Tibial nerve (tissue), 4 donors: ENCODE data around the gene UBE2L6. TPM values are rescaled to one million over a fixed set of nuclear protein-coding genes. Genes with fewer than 3 reads are reported as not detected.
"Not testable (repeated sequence)": the region's sequence is repeated elsewhere in the genome, so short reads cannot be mapped to it uniquely, and the experiment has no call there.

Experiments used
- DNase-seq, 2 donors: peaks; one replicate each; pipeline ENCODE4 v3.0.0-alpha.2; 2019; ENCODE audit warnings: low spot score in 2 of 2
- H3K27ac ChIP-seq, 4 donors: fragments of 200-600 bp; sonication (generic) in 3 of 4; one replicate each; pipeline ENCODE4 v1.5.1; 2017 to 2019; ENCODE audit warnings: mild to moderate bottlenecking in 1 of 4
- H3K27me3 ChIP-seq, 2 donors: fragments of 200-600 bp; sonication (generic) in 1 of 2; one replicate each; pipeline versions ENCODE4 v1.5.1 to v1.6.0; 2017 to 2019
- H3K36me3 ChIP-seq, 3 donors: fragments of 200-600 bp; sonication (generic); one replicate each; pipeline ENCODE4 v1.5.1; 2018 to 2019
- H3K4me1 ChIP-seq, 4 donors: fragments of 200-600 bp; sonication (generic) in 3 of 4; one replicate each; pipeline ENCODE4 v1.5.1; 2017 to 2019
- H3K4me3 ChIP-seq, 4 donors: fragments of 200-600 bp; sonication (generic) in 3 of 4; one replicate each; pipeline ENCODE4 v1.5.1; 2017 to 2019; ENCODE audit warnings: mild to moderate bottlenecking in 1 of 4, moderate library complexity in 1 of 4
- H3K9me3 ChIP-seq, 4 donors: fragments of 200-600 bp; sonication (generic) in 3 of 4; one replicate each; pipeline ENCODE4 v1.5.1; 2017 to 2019
- EP300 ChIP-seq, 2 donors: sonication (generic); formaldehyde crosslinking; IDR thresholded peaks; one replicate each; pipeline ENCODE4 v1.6.1; 2017; ENCODE audit warnings: antibody characterized with exemption in 2 of 2, mild to moderate bottlenecking in 1 of 2
- POLR2A ChIP-seq, 2 donors: fragments of 450-650 bp; IDR thresholded peaks; one replicate each; pipeline ENCODE4 v1.6.1; 2017; ENCODE audit warnings: antibody characterized with exemption in 2 of 2, mild to moderate bottlenecking in 2 of 2, moderate library complexity in 2 of 2
- WGBS, 2 donors: methylation state at CpG; one replicate each; pipeline ENCODE4 v1.1.5; 2018; 5-methylcytosine and 5-hydroxymethylcytosine counted together
- total RNA-seq, 4 donors: library from RNA; depleted of rRNA; stranded (reverse); fragments of >200 nt; gene quantifications; one replicate each; pipeline ENCODE4 v1.1.0, GENCODE V29; 2016
- TF ChIP-seq, protein P1 (sequence below), 5 experiments: fragments of 200-600 bp in 3 of 5; fragments of 450-650 bp in 2 of 5; sonication (generic) in 3 of 5; IDR thresholded peaks; one replicate each; pipeline ENCODE4 v1.5.1; 2016 to 2019; ENCODE audit warnings: antibody characterized with exemption in 5 of 5, mild to moderate bottlenecking in 3 of 5, moderate library complexity in 2 of 5

UBE2L6 gene
- total RNA-seq, 4 donors from 2014 or later: 22.4 to 35.7 (median 25.5) TPM

DNA sequence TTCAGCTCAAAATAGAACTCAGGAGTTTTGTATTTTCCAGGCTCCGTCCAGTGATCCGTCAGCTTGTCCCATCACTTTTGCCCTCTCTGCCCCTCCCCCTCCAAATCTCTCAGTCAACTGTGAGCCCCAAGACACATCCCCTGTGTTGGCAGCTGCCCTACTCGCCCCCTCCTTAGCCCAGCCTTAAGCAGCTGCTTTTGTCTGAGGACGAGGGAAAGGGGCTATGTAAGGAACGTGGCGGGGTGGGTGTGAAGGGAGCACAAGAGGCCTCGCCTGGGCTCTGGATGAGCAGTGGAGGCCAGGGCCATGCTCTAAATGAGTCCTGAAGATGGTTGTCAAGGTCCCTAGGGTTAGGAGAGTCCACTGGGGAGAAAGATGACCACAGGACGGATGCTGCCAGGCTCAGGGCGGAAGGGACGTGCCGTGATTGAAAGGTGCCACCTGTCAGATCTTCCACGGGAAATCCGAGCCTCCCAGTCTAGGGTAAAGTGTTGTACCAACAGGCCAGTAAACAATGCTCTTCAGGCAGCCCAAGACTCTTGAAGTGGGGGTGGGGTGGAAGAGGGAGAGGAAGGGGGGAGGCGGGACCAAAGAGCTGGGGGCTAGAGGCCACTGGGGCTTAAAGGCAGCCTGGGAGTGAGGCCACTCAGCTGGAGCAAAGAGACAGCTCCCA is 30.4 kb downstream of the UBE2L6 start, which contains the start of gene SMTNL1:
Gene SMTNL1 (plus strand): TSS at position 649 of the 673 bp plus-strand sequence. CDS start 5,048 bp downstream, outside the sequence.
- Histone ChIP-seq H3K27ac (no peak within 1 kb of the TSS), H3K36me3 (peaks cover 0 to 7% (median 0%) of the 10 kb centered on the region in 3 donors), H3K4me3 (no peak within 1 kb of the TSS), H3K4me1 (peaks cover 0 to under 1% (median 0%) of the 10 kb centered on the region in 4 donors), H3K9me3 (no peaks in the 10 kb centered on the region), H3K27me3 (no peaks in the 10 kb centered on the region)
- WGBS, 2 donors: 43 to 60% methylated on average over 14 of the region's 14 CpGs
- TF ChIP-seq, protein P1, sequence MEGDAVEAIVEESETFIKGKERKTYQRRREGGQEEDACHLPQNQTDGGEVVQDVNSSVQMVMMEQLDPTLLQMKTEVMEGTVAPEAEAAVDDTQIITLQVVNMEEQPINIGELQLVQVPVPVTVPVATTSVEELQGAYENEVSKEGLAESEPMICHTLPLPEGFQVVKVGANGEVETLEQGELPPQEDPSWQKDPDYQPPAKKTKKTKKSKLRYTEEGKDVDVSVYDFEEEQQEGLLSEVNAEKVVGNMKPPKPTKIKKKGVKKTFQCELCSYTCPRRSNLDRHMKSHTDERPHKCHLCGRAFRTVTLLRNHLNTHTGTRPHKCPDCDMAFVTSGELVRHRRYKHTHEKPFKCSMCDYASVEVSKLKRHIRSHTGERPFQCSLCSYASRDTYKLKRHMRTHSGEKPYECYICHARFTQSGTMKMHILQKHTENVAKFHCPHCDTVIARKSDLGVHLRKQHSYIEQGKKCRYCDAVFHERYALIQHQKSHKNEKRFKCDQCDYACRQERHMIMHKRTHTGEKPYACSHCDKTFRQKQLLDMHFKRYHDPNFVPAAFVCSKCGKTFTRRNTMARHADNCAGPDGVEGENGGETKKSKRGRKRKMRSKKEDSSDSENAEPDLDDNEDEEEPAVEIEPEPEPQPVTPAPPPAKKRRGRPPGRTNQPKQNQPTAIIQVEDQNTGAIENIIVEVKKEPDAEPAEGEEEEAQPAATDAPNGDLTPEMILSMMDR (IDR thresholded peaks at IDR 0.05): no peak
- TF ChIP-seq POLR2A (IDR thresholded peaks at IDR 0.05): no peak
- TF ChIP-seq EP300 (IDR thresholded peaks at IDR 0.05): no peak
- no peak for DNase-seq

DNA sequence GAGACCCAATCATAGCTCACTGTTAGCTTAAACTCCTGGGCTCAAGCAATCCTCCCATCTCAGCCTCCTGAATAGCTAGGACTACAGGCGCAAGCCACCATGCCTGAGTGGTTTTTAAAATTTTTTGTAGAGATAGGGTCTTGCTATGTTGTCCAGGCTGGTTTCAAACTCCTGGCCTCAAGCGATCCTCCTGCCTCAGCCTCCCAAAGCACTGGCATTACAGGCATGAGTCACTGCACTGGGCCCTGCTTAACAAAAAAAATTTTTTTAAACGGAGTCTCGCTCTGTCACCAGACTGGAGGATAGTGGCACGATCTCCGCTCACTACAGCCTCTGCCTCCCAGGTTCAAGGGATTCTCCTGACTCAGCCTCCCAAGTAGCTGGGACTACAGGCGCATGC is 33.0 kb downstream of the UBE2L6 start:
- peaks cover 0 to 20% (median 8%) of the 10 kb centered on the region in 4 donors for H3K4me1 ChIP-seq
- not testable (repeated sequence) for H3K36me3 ChIP-seq, H3K4me3 ChIP-seq, DNase-seq, H3K27me3 ChIP-seq, H3K27ac ChIP-seq, H3K9me3 ChIP-seq
- 94 to 97% methylated on average over 7 of the region's 7 CpGs for WGBS, 2 donors

DNA sequence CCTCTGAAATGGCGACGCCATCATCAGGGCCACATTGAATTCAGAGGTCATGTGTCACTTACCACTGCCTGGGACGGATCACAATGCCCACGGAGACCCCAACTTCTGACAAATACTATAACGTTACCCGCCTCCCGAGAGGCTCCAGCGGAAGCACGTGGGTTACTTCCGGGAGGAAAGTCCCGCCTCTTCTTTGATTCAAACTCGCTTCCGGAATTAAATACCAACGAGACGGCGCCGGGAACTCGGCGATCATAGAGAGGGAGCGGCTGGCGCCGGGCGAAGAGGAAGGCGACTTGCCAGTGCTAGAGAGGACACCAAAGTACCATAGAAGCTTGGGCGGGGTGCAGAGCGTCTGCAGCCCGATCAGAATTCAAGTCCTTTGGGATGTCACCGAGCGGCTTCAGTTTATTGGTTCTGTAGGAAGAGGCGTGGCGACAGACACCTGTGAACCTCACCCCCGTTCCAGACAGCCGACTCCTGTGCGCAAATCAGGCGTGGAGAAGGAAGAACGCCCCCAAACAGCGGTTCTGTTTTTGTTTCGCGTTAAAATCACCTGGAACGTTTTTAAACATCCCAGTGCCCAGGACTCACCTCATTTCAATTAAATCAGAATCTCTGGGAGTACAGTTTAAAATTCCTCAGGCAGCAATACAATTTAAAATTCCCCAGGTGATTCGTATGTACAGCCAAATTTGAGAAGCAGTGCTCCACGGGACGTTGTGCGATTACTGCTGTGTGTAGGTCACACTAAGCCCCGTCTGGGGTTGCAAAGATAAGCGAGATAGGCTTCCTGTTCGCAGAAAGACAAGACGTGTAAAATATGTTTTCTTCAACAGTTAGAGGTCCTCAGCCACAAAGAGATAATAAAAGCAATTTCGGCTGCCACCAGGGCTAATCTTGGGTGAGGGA is 36.6 kb downstream of the UBE2L6 start, which contains the start of gene TIMM10:
Gene TIMM10 (minus strand): TSS at position 159 of the 912 bp plus-strand sequence. CDS start 565 bp downstream, outside the sequence.
- WGBS, 2 donors: 0 to 1% methylated on average over 45 to 47 of the region's 49 CpGs
- H3K36me3 ChIP-seq: peaks cover 0 to 13% (median 0%) of the 10 kb centered on the region in 3 donors
- TF ChIP-seq, protein P1 (IDR thresholded peaks at IDR 0.05): peak in 1 of 5 experiments; percentile 30
- TF ChIP-seq EP300 (IDR thresholded peaks at IDR 0.05): peak; percentile 82 to 89
- peak in 1 of 2 donors; percentile 52 for TF ChIP-seq POLR2A (IDR thresholded peaks at IDR 0.05)
- no peaks in the 10 kb centered on the region for H3K9me3 ChIP-seq
- H3K4me1 ChIP-seq: peaks cover 0 to 24% (median 10%) of the 10 kb centered on the region in 4 donors
- peak within 1 kb of the TSS; percentile 44 to 83 (median 70) for H3K4me3 ChIP-seq
- H3K27ac ChIP-seq: peak within 1 kb of the TSS in 3 of 4 donors; percentile 58 to 80 (median 75)
- H3K27me3 ChIP-seq: no peaks in the 10 kb centered on the region
- DNase-seq: peak; percentile 86 to 90

DNA sequence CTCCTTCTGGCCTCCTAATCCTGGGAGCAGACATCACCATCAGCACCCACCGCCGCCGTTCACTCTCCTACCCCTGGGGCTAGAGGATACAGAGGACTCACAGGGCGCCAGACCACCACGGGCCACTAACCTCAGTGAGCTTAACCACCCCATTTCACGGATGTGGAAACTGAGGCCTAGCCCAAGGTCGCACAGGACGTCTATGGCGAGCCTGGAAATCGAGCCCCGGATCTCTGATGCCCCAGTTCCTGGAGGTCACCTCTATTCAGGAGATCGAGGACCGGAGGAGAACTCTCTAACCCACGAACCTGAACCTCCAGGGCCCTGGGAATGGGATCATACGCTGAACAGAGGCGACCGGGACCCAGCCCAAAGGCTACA is 37.3 kb downstream of the UBE2L6 start:
- 2 to 4% methylated on average over 12 to 14 of the region's 17 CpGs for WGBS, 2 donors
- Histone ChIP-seq H3K27ac (peak overlapping the region in 3 of 4 donors; percentile 58 to 80 (median 72)), H3K4me3 (peak overlapping the region; percentile 44 to 83 (median 70)), H3K9me3 (no peaks in the 10 kb centered on the region), H3K36me3 (peaks cover 0 to 16% (median 0%) of the 10 kb centered on the region in 3 donors), H3K27me3 (no peaks in the 10 kb centered on the region), H3K4me1 (peaks cover 0 to 24% (median 10%) of the 10 kb centered on the region in 4 donors)
- no peak for DNase-seq
- TF ChIP-seq EP300 (IDR thresholded peaks at IDR 0.05) (no peak), POLR2A (IDR thresholded peaks at IDR 0.05) (no peak)
- TF ChIP-seq, protein P1 (IDR thresholded peaks at IDR 0.05): no peak

DNA sequence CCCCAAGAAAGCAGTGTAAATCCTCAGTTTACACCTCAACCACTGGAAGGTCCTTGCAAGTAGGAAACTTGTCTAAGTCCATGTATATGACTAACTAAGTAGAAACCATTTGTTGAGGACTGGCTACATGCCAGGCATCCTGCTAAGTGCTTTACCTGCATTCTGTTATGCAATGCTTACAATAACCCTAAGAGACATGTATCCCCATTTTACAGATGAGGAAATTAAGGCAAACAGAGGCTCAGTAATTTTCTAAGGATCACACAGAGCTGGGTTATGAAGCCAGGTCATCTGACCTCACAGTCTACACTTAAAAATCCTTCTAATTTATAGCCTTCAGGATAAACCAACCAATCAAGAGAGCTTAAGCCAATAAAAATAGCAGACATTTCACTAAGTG is 38.5 kb downstream of the UBE2L6 start:
- TF ChIP-seq POLR2A (IDR thresholded peaks at IDR 0.05) (no peak), EP300 (IDR thresholded peaks at IDR 0.05) (no peak)
- TF ChIP-seq, protein P1 (IDR thresholded peaks at IDR 0.05): no peak
- no peak for DNase-seq
- Histone ChIP-seq H3K27ac (no peak overlapping the region), H3K9me3 (no peaks in the 10 kb centered on the region), H3K4me1 (peaks cover 0 to 24% (median 10%) of the 10 kb centered on the region in 4 donors), H3K4me3 (no peak overlapping the region), H3K36me3 (peaks cover 0 to 24% (median 0%) of the 10 kb centered on the region in 3 donors), H3K27me3 (no peaks in the 10 kb centered on the region)
